B cell (primary cell): ENCODE measurements around the gene CXCR6. TPM values are rescaled to one million over a fixed set of nuclear protein-coding genes. Genes with fewer than 3 reads are reported as not detected.

ENCODE experiments used
- ATAC-seq: fragments of 200-7000 bp; cut with Tn5 transposase; one replicate; pipeline ENCODE4 v1.10.0; 2021; ENCODE audit warnings: low read depth, mild to moderate bottlenecking, moderate number of reproducible peaks, moderate library complexity
- CTCF ChIA-PET: fragments of 350-600 bp; sonication (Branson Sonifier 250); formaldehyde crosslinking; loops from one replicate; lab custom pipeline; 2021; ENCODE audit warnings: antibody characterized with exemption, inconsistent platforms; lab: Charles Lee
- POLR2A ChIA-PET: fragments of 350-600 bp; sonication (Branson Sonifier 250); formaldehyde crosslinking; loops from one replicate; lab custom pipeline; 2021; ENCODE audit warnings: antibody characterized with exemption; lab: Charles Lee
- DNase-seq: peaks from one replicate; pipeline ENCODE4 v3.0.0; 2013
- H2AFZ ChIP-seq: 2 replicates; pipeline ENCODE4 v1.6.1; 2012; ENCODE audit warnings: mild to moderate bottlenecking, low read depth, low read length; ENCODE audit not compliant: insufficient read depth, poor library complexity, severe bottlenecking
- H3K27ac ChIP-seq, 2 donors: 1 replicate in 1 of 2; 2 replicates in 1 of 2; pipeline ENCODE4 v1.5.1; 2012 to 2013; ENCODE audit warnings: low read length in 2 of 2, mild to moderate bottlenecking in 2 of 2, moderate library complexity in 1 of 2
- H3K27me3 ChIP-seq, 4 experiments: fragments of 200-600 bp in 1 of 4; sonication (generic) in 1 of 4; replicated peaks in 1 of 4; 1 replicate in 2 of 4; 2 replicates in 2 of 4; pipeline versions ENCODE4 v1.6.1 to v1.7.0; 2013 to 2016; ENCODE audit warnings: low read length in 3 of 4, mild to moderate bottlenecking in 2 of 4, mixed read lengths in 1 of 4, moderate library complexity in 1 of 4; ENCODE audit not compliant: insufficient read depth in 4 of 4, control insufficient read depth in 3 of 4; ENCODE audit errors: control extremely low read depth in 1 of 4
- H3K36me3 ChIP-seq, 2 experiments: replicated peaks in 1 of 2; 1 replicate in 1 of 2; 2 replicates in 1 of 2; pipeline versions ENCODE4 v1.6.1 to v1.7.1; 2013; ENCODE audit warnings: low read length in 1 of 2; ENCODE audit not compliant: insufficient read depth in 2 of 2, control insufficient read depth in 1 of 2; ENCODE audit errors: control extremely low read depth in 1 of 2, extremely low read depth in 1 of 2
- H3K4me1 ChIP-seq, 2 donors: fragments of 200-600 bp in 1 of 2; sonication (generic) in 1 of 2; 1 replicate in 1 of 2; 2 replicates in 1 of 2; pipeline versions ENCODE4 v1.5.1 to v1.6.1; 2013 to 2017; ENCODE audit warnings: low read length in 2 of 2; ENCODE audit not compliant: control insufficient read depth in 2 of 2, insufficient read depth in 2 of 2
- H3K4me2 ChIP-seq: replicated peaks from 2 replicates; pipeline ENCODE3; 2012; ENCODE audit warnings: mild to moderate bottlenecking, low read depth, low read length; ENCODE audit not compliant: poor library complexity, severe bottlenecking
- H3K4me3 ChIP-seq, 5 experiments: fragments of 200-600 bp in 1 of 5; sonication (generic) in 1 of 5; 1 replicate in 3 of 5; 2 replicates in 2 of 5; pipeline versions ENCODE4 v1.5.1 to v1.7.0; 2011 to 2016; ENCODE audit warnings: low read length in 4 of 5, mild to moderate bottlenecking in 4 of 5, low read depth in 2 of 5, control low read depth in 1 of 5, moderate library complexity in 1 of 5; ENCODE audit not compliant: insufficient read depth in 1 of 5; ENCODE audit errors: control extremely low read depth in 1 of 5, extremely low read depth in 1 of 5
- H3K79me2 ChIP-seq: fragments of 200-600 bp; sonication (generic); one replicate; pipeline ENCODE4 v1.6.0; 2016; ENCODE audit warnings: low read length; ENCODE audit not compliant: control insufficient read depth, insufficient read depth
- H3K9ac ChIP-seq: fragments of 200-600 bp; sonication (generic); 2 replicates; pipeline ENCODE4 v1.6.1; 2017; ENCODE audit warnings: mild to moderate bottlenecking, low read length, moderate library complexity
- H3K9me3 ChIP-seq, 3 donors: one replicate each; pipeline versions ENCODE4 v1.6.1 to v1.7.1; 2013; ENCODE audit warnings: low read length in 2 of 3; ENCODE audit not compliant: control insufficient read depth in 2 of 3, insufficient read depth in 1 of 3; ENCODE audit errors: control extremely low read depth in 1 of 3
- H4K20me1 ChIP-seq: 2 replicates; pipeline ENCODE4 v1.6.0; 2012; ENCODE audit warnings: mild to moderate bottlenecking, low read length; ENCODE audit not compliant: insufficient read depth, control insufficient read depth, poor library complexity, severe bottlenecking
- H3K27ac Mint-ChIP-seq: one replicate; pipeline ENCODE4 v1.8.0; 2021; ENCODE audit warnings: mixed read lengths
- H3K27me3 Mint-ChIP-seq: one replicate; pipeline ENCODE4 v1.8.0; 2021; ENCODE audit warnings: mixed read lengths
- H3K4me1 Mint-ChIP-seq: one replicate; pipeline ENCODE4 v1.8.0; 2021; ENCODE audit warnings: mixed read lengths
- H3K4me3 Mint-ChIP-seq: one replicate; pipeline ENCODE4 v1.8.0; 2021; ENCODE audit warnings: mixed read lengths
- H3K9me3 Mint-ChIP-seq: one replicate; pipeline ENCODE4 v1.8.0; 2022; ENCODE audit warnings: mixed read lengths; ENCODE audit not compliant: insufficient read depth
- CTCF ChIP-seq: fragments of 200-600 bp; IDR thresholded peaks from one replicate; pipeline ENCODE4 v1.8.0; 2022; ENCODE audit warnings: antibody characterized with exemption, mild to moderate bottlenecking
- EZH2 ChIP-seq: IDR thresholded peaks from 2 replicates; pipeline ENCODE4 v1.6.1; 2012; ENCODE audit warnings: borderline replicate concordance, low read depth, mild to moderate bottlenecking, moderate library complexity, low read length; ENCODE audit not compliant: insufficient read depth, poor library complexity, severe bottlenecking
- WGBS: methylation state at CpG from one replicate; pipeline ENCODE4 v1.1.5; 2013; ENCODE audit warnings: missing lambda C conversion rate; ENCODE audit not compliant: insufficient coverage; 5-methylcytosine and 5-hydroxymethylcytosine counted together
- intact Hi-C: fragments of 100-400 bp; cut with micrococcal nuclease; formaldehyde crosslinking; loops from one replicate; pipeline ENCODE4 v1.10.0; 2022
- polyA plus RNA-seq: library from polyadenylated mRNA; depleted of rRNA; stranded (reverse); fragments of >200 nt; gene quantifications from 2 replicates; pipeline ENCODE4 v1.2.3, GENCODE V29; 2012
- total RNA-seq, 2 donors: library from RNA; stranded (reverse); fragments of 120-200 nt in 1 of 2; gene quantifications; 1 replicate in 1 of 2; 2 replicates in 1 of 2; pipeline versions ENCODE4 v1.2.3 to v1.2.4, GENCODE V29; 2013 to 2022

CXCR6 gene
- total and polyA plus RNA-seq, 2 donors (not counting 1 experiment from before 2014, with no cell fraction given), result not detected

GRCh38 chr3:45946307-45946706 lies 3.0 kb downstream of the CXCR6 start:
- Histone ChIP-seq H3K79me2 (no peaks in the 10 kb centered on the region), H3K27ac (no peak overlapping the region), H3K9me3 (no peaks in the 10 kb centered on the region), H4K20me1 (no peaks in the 10 kb centered on the region), H2AFZ (no peak overlapping the region), H3K27me3 (no peaks in the 10 kb centered on the region), H3K4me2 (no peak overlapping the region), H3K4me1 (no peaks in the 10 kb centered on the region), H3K4me3 (no peak overlapping the region), H3K9ac (no peak overlapping the region), H3K36me3 (peaks cover 4 to 62% of the 10 kb centered on the region in 2 experiments)
- ChIA-PET POLR2A (no interaction called here), CTCF (interaction anchor here (1.8 to 4.4 kb wide), 3 partner anchors 8 to 432 kb away, joined by 6 to 30 read pairs (median 6); no protein-coding TSS in a partner anchor)
- no peak for ATAC-seq
- no peaks in the 10 kb centered on the region for H3K27me3 Mint-ChIP-seq
- H3K27ac Mint-ChIP-seq, result peak overlapping the region; percentile 32
- no peaks in the 10 kb centered on the region for H3K9me3 Mint-ChIP-seq
- no peak for TF ChIP-seq CTCF
- TF ChIP-seq EZH2, result no peak
- intact Hi-C loops, result no loop called here
- H3K4me3 Mint-ChIP-seq, result no peak overlapping the region
- WGBS, result 100% methylated on average over 1 of the region's 1 CpG
- DNase-seq, result no peak
- H3K4me1 Mint-ChIP-seq, result no peaks in the 10 kb centered on the region

GRCh38 chr3:45946875-45947274 lies 3.6 kb downstream of the CXCR6 start:
- TF ChIP-seq EZH2 (no peak), CTCF (no peak)
- Histone ChIP-seq H3K4me2 (no peak overlapping the region), H3K9me3 (no peaks in the 10 kb centered on the region), H3K27ac (no peak overlapping the region), H3K4me3 (no peak overlapping the region), H3K36me3 (peaks cover 4 to 68% of the 10 kb centered on the region in 2 experiments), H3K79me2 (no peaks in the 10 kb centered on the region), H2AFZ (no peak overlapping the region), H3K9ac (no peak overlapping the region), H3K4me1 (no peaks in the 10 kb centered on the region), H4K20me1 (no peaks in the 10 kb centered on the region), H3K27me3 (no peaks in the 10 kb centered on the region)
- intact Hi-C loops, result no loop called here
- ATAC-seq, result no peak
- Mint-ChIP-seq H3K27me3 (no peaks in the 10 kb centered on the region), H3K4me3 (no peak overlapping the region), H3K27ac (peak overlapping the region; percentile 32), H3K4me1 (no peaks in the 10 kb centered on the region), H3K9me3 (no peaks in the 10 kb centered on the region)
- DNase-seq, result no peak
- WGBS, result 83% methylated on average over 3 of the region's 3 CpGs
- CTCF ChIA-PET, result interaction anchor here (1.0 to 2.3 kb wide), 3 partner anchors 8 to 18 kb away, joined by 3 to 6 read pairs (median 3); no protein-coding TSS in a partner anchor
- POLR2A ChIA-PET, result no interaction called here
